Measurements from ENCODE around the gene PTPN20.

The PTPN20 gene

GRCh38 chr10:47039562-47039913 lies 128.3 kb downstream of the PTPN20 start:
- Histone ChIP-seq H3K9ac (ENCODE audit: low read depth, low read length) (no peak overlapping the region), H3K27ac (ENCODE audit: low read depth, low read length) (no peak overlapping the region), H3K4me1 (ENCODE audit: control insufficient read depth, insufficient read depth, low read length) (no peaks in the 10 kb centered on the region), H3K27me3 (ENCODE audit: control insufficient read depth, insufficient read depth, low read length) (no peaks in the 10 kb centered on the region), H3K4me3 (ENCODE audit: low read depth, low read length) (no peak overlapping the region), H3K9me3 (ENCODE audit: control insufficient read depth, insufficient read depth, low read length) (no peaks in the 10 kb centered on the region), H3K36me3 (ENCODE audit: control insufficient read depth, insufficient read depth, low read length) (no peaks in the 10 kb centered on the region)

GRCh38 chr10:47040041-47040491 lies 128.8 kb downstream of the PTPN20 start:
- H3K9ac ChIP-seq (ENCODE audit: low read depth, low read length), result no peak overlapping the region
- H3K27ac ChIP-seq (ENCODE audit: low read depth, low read length), result no peak overlapping the region
- no peaks in the 10 kb centered on the region for H3K36me3 ChIP-seq (ENCODE audit: control insufficient read depth, insufficient read depth, low read length)
- no peak overlapping the region for H3K4me3 ChIP-seq (ENCODE audit: low read depth, low read length)
- H3K9me3 ChIP-seq (ENCODE audit: control insufficient read depth, insufficient read depth, low read length), result no peaks in the 10 kb centered on the region
- no peaks in the 10 kb centered on the region for H3K27me3 ChIP-seq (ENCODE audit: control insufficient read depth, insufficient read depth, low read length)
- H3K4me1 ChIP-seq (ENCODE audit: control insufficient read depth, insufficient read depth, low read length), result no peaks in the 10 kb centered on the region

- no peaks in the 10 kb centered on the region for H3K36me3 ChIP-seq (ENCODE audit: control insufficient read depth, insufficient read depth, low read length)
- no peaks in the 10 kb centered on the region for H3K4me1 ChIP-seq (ENCODE audit: control insufficient read depth, insufficient read depth, low read length)
- H3K27me3 ChIP-seq (ENCODE audit: control insufficient read depth, insufficient read depth, low read length), result no peaks in the 10 kb centered on the region
- no peak overlapping the region for H3K27ac ChIP-seq (ENCODE audit: low read depth, low read length)
- no peak overlapping the region for H3K4me3 ChIP-seq (ENCODE audit: low read depth, low read length)
- no peak overlapping the region for H3K9ac ChIP-seq (ENCODE audit: low read depth, low read length)
- H3K9me3 ChIP-seq (ENCODE audit: control insufficient read depth, insufficient read depth, low read length), result no peaks in the 10 kb centered on the region
Measured at GRCh38 chr10:47040681-47041080, 129.5 kb downstream of the PTPN20 start.

GRCh38 chr10:47041396-47042198 lies 130.4 kb downstream of the PTPN20 start:
- H3K9ac ChIP-seq (ENCODE audit: low read depth, low read length), result no peak overlapping the region
- no peaks in the 10 kb centered on the region for H3K4me1 ChIP-seq (ENCODE audit: control insufficient read depth, insufficient read depth, low read length)
- no peak overlapping the region for H3K4me3 ChIP-seq (ENCODE audit: low read depth, low read length)
- no peaks in the 10 kb centered on the region for H3K36me3 ChIP-seq (ENCODE audit: control insufficient read depth, insufficient read depth, low read length)
- no peak overlapping the region for H3K27ac ChIP-seq (ENCODE audit: low read depth, low read length)
- no peaks in the 10 kb centered on the region for H3K27me3 ChIP-seq (ENCODE audit: control insufficient read depth, insufficient read depth, low read length)
- H3K9me3 ChIP-seq (ENCODE audit: control insufficient read depth, insufficient read depth, low read length), result no peaks in the 10 kb centered on the region

GRCh38 chr10:47042199-47042473 lies 130.9 kb downstream of the PTPN20 start:
- Histone ChIP-seq H3K9ac (ENCODE audit: low read depth, low read length) (no peak overlapping the region), H3K27ac (ENCODE audit: low read depth, low read length) (no peak overlapping the region), H3K27me3 (ENCODE audit: control insufficient read depth, insufficient read depth, low read length) (no peaks in the 10 kb centered on the region), H3K36me3 (ENCODE audit: control insufficient read depth, insufficient read depth, low read length) (no peaks in the 10 kb centered on the region), H3K9me3 (ENCODE audit: control insufficient read depth, insufficient read depth, low read length) (no peaks in the 10 kb centered on the region), H3K4me1 (ENCODE audit: control insufficient read depth, insufficient read depth, low read length) (no peaks in the 10 kb centered on the region), H3K4me3 (ENCODE audit: low read depth, low read length) (no peak overlapping the region)

- H3K4me1 ChIP-seq (ENCODE audit: control insufficient read depth, insufficient read depth, low read length), result no peaks in the 10 kb centered on the region
- no peak overlapping the region for H3K4me3 ChIP-seq (ENCODE audit: low read depth, low read length)
- no peaks in the 10 kb centered on the region for H3K9me3 ChIP-seq (ENCODE audit: control insufficient read depth, insufficient read depth, low read length)
- H3K9ac ChIP-seq (ENCODE audit: low read depth, low read length), result no peak overlapping the region
- no peaks in the 10 kb centered on the region for H3K36me3 ChIP-seq (ENCODE audit: control insufficient read depth, insufficient read depth, low read length)
- no peak overlapping the region for H3K27ac ChIP-seq (ENCODE audit: low read depth, low read length)
- no peaks in the 10 kb centered on the region for H3K27me3 ChIP-seq (ENCODE audit: control insufficient read depth, insufficient read depth, low read length)
Measured at GRCh38 chr10:47042780-47043750, 131.8 kb downstream of the PTPN20 start.

- Histone ChIP-seq H3K36me3 (ENCODE audit: control insufficient read depth, insufficient read depth, low read length) (no peaks in the 10 kb centered on the region), H3K27me3 (ENCODE audit: control insufficient read depth, insufficient read depth, low read length) (no peaks in the 10 kb centered on the region), H3K27ac (ENCODE audit: low read depth, low read length) (no peak overlapping the region), H3K9ac (ENCODE audit: low read depth, low read length) (no peak overlapping the region), H3K4me1 (ENCODE audit: control insufficient read depth, insufficient read depth, low read length) (no peaks in the 10 kb centered on the region), H3K4me3 (ENCODE audit: low read depth, low read length) (no peak overlapping the region), H3K9me3 (ENCODE audit: control insufficient read depth, insufficient read depth, low read length) (no peaks in the 10 kb centered on the region)
Measured at GRCh38 chr10:47043928-47044538, 132.8 kb downstream of the PTPN20 start.

- Histone ChIP-seq H3K9me3 (ENCODE audit: control insufficient read depth, insufficient read depth, low read length) (no peaks in the 10 kb centered on the region), H3K27me3 (ENCODE audit: control insufficient read depth, insufficient read depth, low read length) (no peaks in the 10 kb centered on the region), H3K9ac (ENCODE audit: low read depth, low read length) (no peak overlapping the region), H3K36me3 (ENCODE audit: control insufficient read depth, insufficient read depth, low read length) (no peaks in the 10 kb centered on the region), H3K4me3 (ENCODE audit: low read depth, low read length) (no peak overlapping the region), H3K27ac (ENCODE audit: low read depth, low read length) (no peak overlapping the region), H3K4me1 (ENCODE audit: control insufficient read depth, insufficient read depth, low read length) (no peaks in the 10 kb centered on the region)
Measured at GRCh38 chr10:47044741-47045140, 133.5 kb downstream of the PTPN20 start.

GRCh38 chr10:47045331-47045861 lies 134.2 kb downstream of the PTPN20 start:
- Histone ChIP-seq H3K27ac (ENCODE audit: low read depth, low read length) (no peak overlapping the region), H3K9ac (ENCODE audit: low read depth, low read length) (no peak overlapping the region), H3K4me3 (ENCODE audit: low read depth, low read length) (no peak overlapping the region), H3K9me3 (ENCODE audit: control insufficient read depth, insufficient read depth, low read length) (no peaks in the 10 kb centered on the region), H3K4me1 (ENCODE audit: control insufficient read depth, insufficient read depth, low read length) (no peaks in the 10 kb centered on the region), H3K27me3 (ENCODE audit: control insufficient read depth, insufficient read depth, low read length) (no peaks in the 10 kb centered on the region), H3K36me3 (ENCODE audit: control insufficient read depth, insufficient read depth, low read length) (no peaks in the 10 kb centered on the region)

- Histone ChIP-seq H3K9ac (ENCODE audit: low read depth, low read length) (no peak overlapping the region), H3K27ac (ENCODE audit: low read depth, low read length) (no peak overlapping the region)
Measured at GRCh38 chr10:47046321-47047126, 135.3 kb downstream of the PTPN20 start.

More at GRCh38 chr10:47046321-47047126, 135.3 kb downstream of the PTPN20 start:
- Histone ChIP-seq H3K4me3 (ENCODE audit: low read depth, low read length) (no peak overlapping the region), H3K27me3 (ENCODE audit: control insufficient read depth, insufficient read depth, low read length) (no peaks in the 10 kb centered on the region), H3K4me1 (ENCODE audit: control insufficient read depth, insufficient read depth, low read length) (no peaks in the 10 kb centered on the region), H3K36me3 (ENCODE audit: control insufficient read depth, insufficient read depth, low read length) (no peaks in the 10 kb centered on the region), H3K9me3 (ENCODE audit: control insufficient read depth, insufficient read depth, low read length) (no peaks in the 10 kb centered on the region)

All from HUES48 (cell line).